ENCODE data around the gene CTNNA3.

DNA sequence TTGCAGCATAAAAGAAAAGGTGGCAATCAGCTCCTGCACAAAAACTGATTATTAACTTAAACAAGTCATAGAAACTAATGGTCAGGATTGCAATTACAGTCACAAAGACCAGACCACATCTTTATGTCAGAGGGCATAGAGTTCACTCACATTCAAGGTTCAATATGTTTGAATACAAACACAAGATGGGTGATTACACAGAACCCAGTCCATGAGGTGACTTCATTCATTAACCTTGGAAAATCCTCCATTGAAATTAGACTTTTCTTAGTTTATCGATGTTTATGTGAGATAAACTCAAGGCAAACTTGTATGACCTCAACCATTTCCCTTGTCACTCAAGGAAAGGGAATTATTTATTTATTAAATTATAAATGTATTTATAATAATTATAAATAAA, 1158.8 kb downstream of the CTNNA3 start:
- TF ChIP-seq, protein P1, sequence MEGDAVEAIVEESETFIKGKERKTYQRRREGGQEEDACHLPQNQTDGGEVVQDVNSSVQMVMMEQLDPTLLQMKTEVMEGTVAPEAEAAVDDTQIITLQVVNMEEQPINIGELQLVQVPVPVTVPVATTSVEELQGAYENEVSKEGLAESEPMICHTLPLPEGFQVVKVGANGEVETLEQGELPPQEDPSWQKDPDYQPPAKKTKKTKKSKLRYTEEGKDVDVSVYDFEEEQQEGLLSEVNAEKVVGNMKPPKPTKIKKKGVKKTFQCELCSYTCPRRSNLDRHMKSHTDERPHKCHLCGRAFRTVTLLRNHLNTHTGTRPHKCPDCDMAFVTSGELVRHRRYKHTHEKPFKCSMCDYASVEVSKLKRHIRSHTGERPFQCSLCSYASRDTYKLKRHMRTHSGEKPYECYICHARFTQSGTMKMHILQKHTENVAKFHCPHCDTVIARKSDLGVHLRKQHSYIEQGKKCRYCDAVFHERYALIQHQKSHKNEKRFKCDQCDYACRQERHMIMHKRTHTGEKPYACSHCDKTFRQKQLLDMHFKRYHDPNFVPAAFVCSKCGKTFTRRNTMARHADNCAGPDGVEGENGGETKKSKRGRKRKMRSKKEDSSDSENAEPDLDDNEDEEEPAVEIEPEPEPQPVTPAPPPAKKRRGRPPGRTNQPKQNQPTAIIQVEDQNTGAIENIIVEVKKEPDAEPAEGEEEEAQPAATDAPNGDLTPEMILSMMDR (IDR thresholded peaks at IDR 0.05) = no peak
- no peak for TF ChIP-seq POLR2A (IDR thresholded peaks at IDR 0.05)

Data from testis (tissue), 2 donors.